GM19328 (cell line): Measurements from ENCODE around the gene EPB41L4B.

Experiments used
- ATAC-seq: cut with Tn5 transposase; IDR thresholded peaks from one replicate; pipeline ENCODE4 v1.9.1; 2021; ENCODE audit warnings: mild to moderate bottlenecking, moderate library complexity; ENCODE audit not compliant: unreplicated experiment

EPB41L4B gene

GRCh38 chr9:109321727-109322126 is 868 bp upstream of the EPB41L4B start:
- ATAC-seq: no peak

- peak; percentile 28 for ATAC-seq
Measured at GRCh38 chr9:109320331-109320741, 523 bp downstream of the EPB41L4B start.

GRCh38 chr9:109319626-109320241 is 1.1 kb downstream of the EPB41L4B start:
- no peak for ATAC-seq

DNA sequence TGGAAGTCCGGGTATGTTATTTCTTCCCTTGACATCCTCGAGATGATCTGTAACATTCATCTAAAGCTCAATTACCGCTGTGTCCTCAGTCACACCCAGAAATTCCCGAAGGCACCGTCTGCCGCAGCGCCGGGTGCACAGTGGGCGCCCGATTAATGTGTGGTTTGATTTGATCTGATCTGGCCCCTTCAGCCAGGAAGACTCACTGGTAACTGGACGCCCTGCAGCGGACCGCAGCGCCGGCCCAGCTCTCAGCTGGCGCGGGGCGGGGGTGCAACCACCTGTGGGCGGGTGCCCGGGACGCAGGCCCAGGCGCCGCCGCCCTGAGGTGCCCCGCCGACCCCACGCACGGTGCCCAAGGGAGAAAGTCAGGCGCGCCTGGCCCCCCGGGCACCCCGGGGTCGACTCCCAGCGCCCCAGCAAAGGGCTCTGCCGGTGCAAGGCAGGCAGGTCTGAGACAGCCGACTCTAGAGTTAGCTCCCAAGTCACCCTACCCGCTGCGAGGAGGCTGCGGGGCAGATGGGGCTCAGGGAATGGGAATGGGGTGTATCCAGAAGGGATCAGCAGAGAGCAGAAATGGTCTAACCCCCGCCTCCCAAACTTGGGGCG is 1.7 kb downstream of the EPB41L4B start:
- ATAC-seq: no peak

GRCh38 chr9:109317979-109318741 is 2.7 kb downstream of the EPB41L4B start:
- no peak for ATAC-seq

- no peak for ATAC-seq
Measured at GRCh38 chr9:109317311-109317978, 3.4 kb downstream of the EPB41L4B start.

- ATAC-seq: no peak
Measured at GRCh38 chr9:109316207-109316640, 4.6 kb downstream of the EPB41L4B start.

- ATAC-seq: no peak
Measured at GRCh38 chr9:109315480-109316206, 5.2 kb downstream of the EPB41L4B start.

- no peak for ATAC-seq
Measured at GRCh38 chr9:109314011-109314531, 6.8 kb downstream of the EPB41L4B start.

- ATAC-seq: no peak
Measured at GRCh38 chr9:109313351-109313750, 7.5 kb downstream of the EPB41L4B start.

- ATAC-seq: no peak
Measured at GRCh38 chr9:109312783-109313182, 8.1 kb downstream of the EPB41L4B start.

DNA sequence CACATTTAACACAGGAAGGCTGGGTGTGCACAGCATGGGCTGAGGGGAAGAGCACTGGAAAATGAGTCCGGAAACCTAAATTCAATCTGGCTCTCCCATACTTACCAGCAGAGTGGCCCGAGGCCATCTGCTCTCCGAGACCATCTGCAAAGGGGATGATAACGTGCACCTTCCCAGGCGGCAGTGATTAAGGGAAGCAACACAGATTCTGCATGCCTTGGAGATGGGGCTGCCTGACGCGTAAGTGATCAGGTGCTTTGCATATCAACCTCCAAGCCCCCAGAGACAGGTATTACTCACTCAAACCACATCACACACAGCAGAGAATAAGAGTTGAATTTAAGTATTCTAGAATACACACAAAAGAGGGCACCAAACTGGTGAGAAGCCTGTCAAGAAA is 9.1 kb downstream of the EPB41L4B start:
- ATAC-seq: peak; percentile 79

DNA sequence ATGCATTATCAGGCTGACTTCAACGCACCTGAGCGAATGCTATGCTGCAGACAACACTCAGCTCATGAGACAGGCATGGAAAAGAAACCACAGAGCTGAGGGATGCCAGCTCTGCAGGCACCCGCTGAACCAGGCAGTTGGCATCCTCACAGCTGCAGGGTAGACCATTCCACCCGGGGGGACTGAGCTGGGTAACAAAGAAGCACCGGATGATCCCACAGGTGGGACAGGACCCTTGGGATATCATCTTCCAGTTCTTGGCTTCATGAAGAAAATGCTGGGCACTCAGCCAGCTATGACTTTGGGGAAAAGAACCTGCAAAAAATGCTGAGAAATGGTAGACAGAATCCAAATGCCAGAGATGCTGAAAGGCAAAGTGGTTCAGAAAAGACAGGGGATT is 9.6 kb downstream of the EPB41L4B start:
- ATAC-seq: no peak

GRCh38 chr9:109310486-109310901 is 10.4 kb downstream of the EPB41L4B start:
- no peak for ATAC-seq

DNA sequence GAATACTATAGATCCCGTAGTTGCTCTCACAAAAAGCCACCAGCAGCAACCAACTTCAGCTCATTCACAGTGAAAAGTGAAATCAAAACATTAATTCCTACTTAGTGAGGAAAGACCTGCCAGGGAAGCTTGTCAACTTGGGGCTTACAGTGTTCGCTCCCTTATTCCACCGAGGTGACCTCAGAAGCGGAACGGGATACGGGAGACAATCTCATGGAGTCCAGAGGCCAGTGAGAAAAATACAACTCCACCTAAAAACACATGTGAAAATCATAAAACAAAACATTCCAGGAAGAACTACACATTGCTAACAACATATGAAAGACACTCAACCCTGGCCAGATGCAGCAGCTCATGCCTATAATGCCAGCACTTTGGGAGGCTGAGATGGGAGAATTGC is 11.6 kb downstream of the EPB41L4B start:
- ATAC-seq: no peak

- no peak for ATAC-seq
Measured at GRCh38 chr9:109307380-109308240, 13.2 kb downstream of the EPB41L4B start.

- no peak for ATAC-seq
Measured at GRCh38 chr9:109305801-109306200, 15.1 kb downstream of the EPB41L4B start.

DNA sequence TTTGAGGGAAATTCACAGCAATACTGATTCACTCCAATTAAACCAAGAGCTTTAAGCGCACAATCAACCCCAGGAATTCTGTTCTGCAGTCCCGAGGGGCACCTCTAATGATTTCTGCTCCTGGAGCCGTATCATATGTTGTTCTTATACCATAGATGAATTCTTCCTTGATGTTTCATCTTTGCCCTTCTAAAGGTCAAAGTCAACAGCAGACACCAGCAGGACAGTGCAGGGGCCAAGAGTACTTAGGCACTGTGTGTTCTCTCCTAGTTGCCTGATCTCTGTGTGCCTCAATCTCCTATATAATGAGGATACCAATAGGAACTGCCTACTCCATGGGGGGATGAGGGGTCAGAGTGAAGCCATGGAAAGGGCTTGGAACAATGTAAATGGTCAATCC is 16.5 kb downstream of the EPB41L4B start:
- no peak for ATAC-seq

DNA sequence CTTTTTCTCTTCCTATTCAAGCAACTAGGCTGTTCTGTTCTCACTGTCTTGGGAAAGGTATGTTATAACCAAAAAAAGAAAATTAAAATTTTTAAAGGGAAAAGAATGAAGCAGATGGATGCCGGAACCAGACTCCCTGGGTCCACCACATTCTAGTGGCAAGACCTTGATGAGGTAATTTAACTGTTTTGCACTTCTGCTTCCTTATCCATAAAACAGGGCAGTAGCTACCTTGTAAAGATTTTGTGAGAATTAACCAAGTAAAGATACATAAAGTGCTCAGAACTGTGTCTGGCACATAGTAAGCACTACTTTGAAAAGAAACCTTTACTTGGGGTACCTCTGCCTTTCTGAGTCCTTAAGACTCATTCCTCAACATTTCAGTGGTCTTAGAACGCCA is 17.0 kb downstream of the EPB41L4B start:
- ATAC-seq: no peak

- ATAC-seq: no peak
Measured at GRCh38 chr9:109302606-109303005, 18.3 kb downstream of the EPB41L4B start.
